Activated naive CD8-positive, alpha-beta T cell treated with anti-CD3 and anti-CD28 coated beads, Interleukin-2, amount 10 ng/mL, durations not matched to agents 7 days and 5 days (primary cell): ENCODE data around the gene CLCN1. TPM values are rescaled to one million over a fixed set of nuclear protein-coding genes. Genes with fewer than 3 reads are reported as not detected.

Source experiments
- ATAC-seq: fragments of 150-1000 bp; cut with Tn5 transposase; one replicate; pipeline ENCODE4 v1.10.0; 2021; ENCODE audit warnings: low read depth, moderate library complexity
- POLR2A ChIA-PET: fragments of 350-600 bp; sonication (Branson Sonifier 250); formaldehyde crosslinking; loops from one replicate; lab custom pipeline; 2021; ENCODE audit warnings: antibody characterized with exemption; lab: Charles Lee
- DNase-seq: peaks from one replicate; pipeline ENCODE4 v3.0.0; 2021
- H3K27ac Mint-ChIP-seq: one replicate; pipeline ENCODE4 v1.8.0; 2022; ENCODE audit warnings: mild to moderate bottlenecking, mixed read lengths
- H3K27me3 Mint-ChIP-seq: one replicate; pipeline ENCODE4 v1.8.0; 2022; ENCODE audit warnings: mild to moderate bottlenecking, moderate library complexity, mixed read lengths
- H3K36me3 Mint-ChIP-seq: one replicate; pipeline ENCODE4 v1.8.0; 2021; ENCODE audit warnings: mild to moderate bottlenecking, mixed read lengths
- H3K4me1 Mint-ChIP-seq: one replicate; pipeline ENCODE4 v1.8.0; 2021; ENCODE audit warnings: mixed read lengths
- H3K4me3 Mint-ChIP-seq: one replicate; pipeline ENCODE4 v1.8.0; 2022; ENCODE audit warnings: mild to moderate bottlenecking, moderate library complexity, mixed read lengths
- H3K9me3 Mint-ChIP-seq: one replicate; pipeline ENCODE4 v1.8.0; 2021; ENCODE audit warnings: mixed read lengths
- total RNA-seq, 2 experiments: library from RNA; stranded (reverse); gene quantifications; one replicate each; pipeline ENCODE4 v1.2.3, GENCODE V29; 2021

CLCN1 gene
- total RNA-seq, 2 experiments from 2014 or later: 0.08 TPM; not detected in 1

DNA sequence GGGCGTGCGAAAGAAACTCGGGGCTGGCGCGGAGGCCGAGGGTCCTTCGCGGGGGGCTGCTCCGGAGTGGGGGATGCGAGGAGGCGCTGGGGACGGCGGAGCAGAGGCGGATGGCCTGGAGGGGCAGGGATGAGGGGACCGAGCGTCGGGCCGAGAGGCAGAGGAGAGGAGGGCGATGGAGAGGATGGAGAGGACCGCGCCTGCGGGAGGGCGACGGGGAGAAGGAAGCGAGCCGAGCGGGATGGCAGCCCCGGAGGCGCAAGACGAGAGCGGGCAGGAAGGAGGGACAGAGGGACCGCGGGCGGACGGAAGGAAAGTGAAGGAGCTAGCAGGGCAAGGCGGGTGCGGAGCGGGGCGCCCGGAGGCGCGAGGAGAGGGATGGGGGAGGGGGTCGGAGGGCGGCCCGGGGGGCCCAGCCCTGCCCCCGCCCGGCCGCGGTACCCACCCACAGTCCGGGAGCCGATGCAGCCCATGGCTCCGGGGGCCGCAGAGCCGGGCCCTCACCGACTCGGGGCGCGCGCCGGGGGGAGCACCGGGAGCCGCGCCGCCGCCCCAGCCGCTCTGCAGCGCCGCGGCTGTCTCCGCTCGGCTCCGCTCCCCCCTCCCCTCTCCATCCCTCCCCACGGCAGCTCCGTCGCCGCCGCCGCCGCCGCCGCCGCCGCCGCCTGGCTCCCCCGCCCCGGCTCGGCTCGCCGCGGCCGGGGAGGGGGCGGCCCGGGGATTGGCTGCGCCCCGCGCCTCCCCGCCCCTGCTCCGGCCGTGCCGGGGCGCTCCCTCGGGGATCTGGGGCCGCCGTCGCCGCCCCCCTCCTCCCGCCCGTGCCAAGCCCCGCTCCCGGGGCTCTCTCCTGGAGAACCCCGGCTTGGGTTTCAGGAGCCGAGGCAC, 46.5 kb downstream of the CLCN1 start, which contains the start of gene FAM131B:
Gene FAM131B (minus strand): TSS at position 583 of the 885 bp plus-strand sequence. CDS start 110 bp downstream, at position 473.
- H3K27me3 Mint-ChIP-seq: peaks cover 58% of the 10 kb centered on the region
- peak; percentile 69 for ATAC-seq
- H3K36me3 Mint-ChIP-seq: no peaks in the 10 kb centered on the region
- H3K4me1 Mint-ChIP-seq: peaks cover 2% of the 10 kb centered on the region
- DNase-seq: peak; percentile 60
- no peaks in the 10 kb centered on the region for H3K9me3 Mint-ChIP-seq
- peak within 1 kb of the TSS; percentile 75 for H3K27ac Mint-ChIP-seq
- POLR2A ChIA-PET: interaction anchor here (0.5 to 1.6 kb wide), 3 partner anchors 13 to 53 kb away, joined by 4 to 6 read pairs (median 4); no protein-coding TSS in a partner anchor
- H3K4me3 Mint-ChIP-seq: peak within 1 kb of the TSS; percentile 90

DNA sequence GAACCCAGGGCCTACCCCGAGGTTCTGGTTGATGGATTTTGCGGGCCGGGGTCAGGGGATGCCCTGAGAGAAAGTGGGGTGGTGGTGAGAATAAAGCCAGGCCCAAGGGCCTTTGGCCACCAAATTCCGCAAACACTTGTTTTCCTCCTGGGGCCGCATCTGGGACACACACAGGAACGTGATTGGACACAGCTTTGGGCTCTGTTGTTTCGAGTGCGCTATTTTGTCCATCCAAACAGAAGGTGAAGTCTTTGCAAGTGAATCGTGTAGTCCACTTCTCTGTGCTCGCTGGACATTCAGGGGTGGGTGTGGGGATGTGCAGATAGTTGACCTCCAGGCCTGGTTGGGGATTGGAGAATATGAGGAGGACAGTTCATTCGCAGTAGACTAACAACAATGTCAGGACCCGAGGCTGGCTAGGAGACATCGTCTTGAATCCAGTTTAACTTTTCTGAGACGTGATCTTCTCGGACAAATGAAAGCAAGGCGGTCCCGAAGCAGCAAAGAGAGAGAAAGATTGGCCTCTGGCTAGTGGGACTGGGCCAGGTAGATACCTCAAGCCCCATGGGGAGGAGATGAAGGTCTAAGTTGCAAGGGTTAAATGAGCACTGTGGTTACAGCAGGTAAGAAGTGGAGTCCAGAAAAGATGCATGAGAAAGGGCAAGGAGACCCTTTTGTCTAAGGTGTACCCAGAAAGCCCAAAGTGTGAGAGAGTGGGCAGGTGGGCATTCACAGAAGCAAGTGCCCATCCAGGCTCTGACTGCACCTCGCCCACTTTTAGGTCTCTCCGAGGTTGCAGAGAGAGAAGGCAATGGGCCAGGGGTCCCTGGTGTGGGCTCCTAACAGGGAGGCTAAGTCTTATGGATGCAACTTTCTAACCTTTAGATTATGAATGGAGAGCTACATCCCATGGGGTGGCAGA, 47.4 kb downstream of the CLCN1 start:
- no peak for ATAC-seq
- H3K27me3 Mint-ChIP-seq: peaks cover 59% of the 10 kb centered on the region
- H3K36me3 Mint-ChIP-seq: no peaks in the 10 kb centered on the region
- H3K4me1 Mint-ChIP-seq: peaks cover 2% of the 10 kb centered on the region
- H3K9me3 Mint-ChIP-seq: no peaks in the 10 kb centered on the region
- peak overlapping the region; percentile 35 for H3K4me3 Mint-ChIP-seq
- no peak for DNase-seq
- no peak overlapping the region for H3K27ac Mint-ChIP-seq
- POLR2A ChIA-PET: interaction anchor here (0.5 to 1.6 kb wide), 2 partner anchors 17 to 54 kb away, joined by 4 to 6 read pairs; no protein-coding TSS in a partner anchor

DNA sequence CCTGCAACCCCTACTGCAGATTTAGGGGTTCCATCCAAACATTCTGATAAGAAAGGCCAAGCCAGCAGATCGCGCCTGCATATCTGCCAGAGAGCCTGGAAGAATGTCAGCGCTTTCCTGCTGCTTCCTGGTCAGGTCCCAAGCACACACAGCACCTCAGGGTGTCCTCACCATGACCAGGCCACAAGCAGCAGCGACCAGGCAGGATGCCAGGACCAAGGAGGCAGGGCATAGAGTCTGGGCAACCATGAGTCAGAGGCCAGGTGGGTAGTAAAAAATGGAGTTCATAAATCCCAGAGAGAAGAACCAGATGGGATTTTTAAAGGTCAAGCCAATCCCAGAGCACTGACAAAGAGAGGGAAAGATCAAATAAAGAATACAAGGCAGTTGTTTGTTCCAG, 52.1 kb downstream of the CLCN1 start:
- H3K9me3 Mint-ChIP-seq: no peaks in the 10 kb centered on the region

DNA sequence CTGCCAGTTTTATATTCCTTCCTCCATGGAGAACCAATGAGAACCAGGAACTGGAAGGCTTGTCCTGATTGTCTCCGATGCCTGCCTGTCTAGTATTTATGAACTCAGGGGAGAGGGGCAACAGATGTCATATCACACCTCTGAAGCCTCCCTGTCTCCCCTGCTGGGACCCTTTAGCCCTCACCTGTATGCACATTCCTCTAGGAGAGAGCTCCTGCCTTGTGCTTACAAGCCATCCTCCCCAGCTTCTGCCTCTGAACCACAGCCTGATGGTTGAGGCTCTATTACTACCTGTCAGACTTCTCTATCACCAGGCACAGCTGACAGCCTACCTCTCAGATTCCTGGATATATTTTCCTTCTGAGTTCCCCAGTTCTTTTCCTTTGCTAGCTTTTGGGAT, 52.5 kb downstream of the CLCN1 start:
- H3K27ac Mint-ChIP-seq: no peak overlapping the region
- H3K4me3 Mint-ChIP-seq: no peak overlapping the region
- H3K36me3 Mint-ChIP-seq: no peaks in the 10 kb centered on the region
- peaks cover 13% of the 10 kb centered on the region for H3K4me1 Mint-ChIP-seq
- peaks cover 33% of the 10 kb centered on the region for H3K27me3 Mint-ChIP-seq
- no peaks in the 10 kb centered on the region for H3K9me3 Mint-ChIP-seq
- ATAC-seq (no peak), DNase-seq (no peak)
- POLR2A ChIA-PET: interaction anchor here (1.3 to 2.0 kb wide), 2 partner anchors 11 to 58 kb away, joined by 4 to 7 read pairs; no protein-coding TSS in a partner anchor

More for the DNA sequence above, 52.1 kb downstream of the CLCN1 start:
- H3K27ac Mint-ChIP-seq: no peak overlapping the region
- DNase-seq: no peak
- peaks cover 37% of the 10 kb centered on the region for H3K27me3 Mint-ChIP-seq
- no peak for ATAC-seq
- no peak overlapping the region for H3K4me3 Mint-ChIP-seq
- POLR2A ChIA-PET: interaction anchor here (1.3 kb wide), 1 partner anchor 57 kb away, joined by 4 read pairs; no protein-coding TSS in a partner anchor
- H3K4me1 Mint-ChIP-seq: peaks cover 10% of the 10 kb centered on the region
- no peaks in the 10 kb centered on the region for H3K36me3 Mint-ChIP-seq

DNA sequence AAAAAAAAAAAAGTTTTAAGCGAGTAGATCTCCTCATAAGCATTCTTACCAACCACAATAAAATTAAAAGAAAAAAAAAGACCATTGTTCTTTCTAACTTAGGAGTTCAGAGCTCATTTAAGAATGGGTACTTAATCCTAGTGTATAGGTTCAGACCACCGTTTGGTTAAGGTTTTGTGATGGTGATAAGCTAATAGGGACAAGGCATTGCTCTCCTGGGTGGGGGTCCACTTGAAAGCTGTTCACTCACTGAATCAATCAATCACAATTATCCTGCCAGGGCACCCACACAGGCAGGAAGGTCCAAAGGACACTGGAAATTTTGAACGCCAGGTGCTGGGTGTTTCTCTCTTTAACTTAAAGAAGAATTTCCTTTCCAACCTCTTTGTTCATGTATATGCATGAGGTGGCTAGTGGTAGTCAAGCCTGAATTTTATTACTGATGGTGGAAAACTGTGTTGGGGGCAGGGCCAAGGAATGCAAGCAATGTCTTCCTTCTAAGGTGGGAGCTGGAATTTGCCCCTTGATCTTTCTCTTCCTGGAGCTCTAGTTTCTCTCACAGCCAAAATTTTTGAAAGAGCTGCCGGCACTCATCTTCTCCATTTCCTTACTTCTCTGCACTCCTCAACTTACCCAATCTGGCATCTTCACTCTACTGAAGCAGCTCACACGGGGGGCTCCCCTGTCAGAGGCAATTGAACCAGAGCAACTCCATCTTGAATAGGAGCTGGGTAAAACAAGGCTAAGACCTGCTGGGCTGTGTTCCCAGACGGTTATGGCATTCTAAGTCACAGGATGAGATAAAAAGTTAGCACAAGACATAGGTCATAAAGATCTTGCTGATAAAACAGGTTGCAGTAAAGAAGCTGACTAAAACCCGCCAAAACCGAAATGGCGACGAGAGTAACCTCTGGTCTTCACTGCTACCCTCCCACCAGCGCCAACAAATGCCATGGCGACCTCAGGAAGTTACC, 54.1 kb downstream of the CLCN1 start:
- Mint-ChIP-seq H3K9me3 (no peaks in the 10 kb centered on the region), H3K4me1 (peaks cover 25% of the 10 kb centered on the region), H3K27me3 (peaks cover 17% of the 10 kb centered on the region), H3K4me3 (no peak overlapping the region), H3K27ac (peak overlapping the region; percentile 9), H3K36me3 (no peaks in the 10 kb centered on the region)
- ATAC-seq (no peak), DNase-seq (no peak)
- POLR2A ChIA-PET: interaction anchor here (2.0 kb wide), 1 partner anchor 10 kb away, joined by 7 read pairs; no protein-coding TSS in a partner anchor

DNA sequence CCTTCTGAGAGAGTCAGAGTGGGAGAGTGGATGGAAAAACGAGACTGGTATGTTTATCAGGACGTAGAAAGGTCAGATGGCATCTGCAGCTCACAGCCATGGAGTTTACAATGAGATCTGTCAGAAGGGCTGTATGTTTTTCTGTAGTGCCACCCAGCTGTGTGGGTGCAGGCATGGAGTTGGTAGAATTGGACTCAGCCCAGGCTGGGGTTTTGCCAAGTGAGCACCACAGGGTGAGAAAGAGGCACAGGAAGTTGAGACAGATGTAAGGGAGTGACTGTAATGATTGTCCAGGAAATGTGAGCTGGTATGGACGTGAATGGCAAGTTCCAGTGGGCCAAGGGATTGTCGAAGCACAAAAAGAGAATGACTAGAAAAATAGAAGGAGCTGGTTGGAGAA, 56.2 kb downstream of the CLCN1 start:
- peak overlapping the region; percentile 37 for H3K4me3 Mint-ChIP-seq
- DNase-seq (no peak), ATAC-seq (peak; percentile 58)
- peak overlapping the region; percentile 65 for H3K27ac Mint-ChIP-seq
- POLR2A ChIA-PET: interaction anchor here (0.8 to 2.3 kb wide), 4 partner anchors 10 to 19 kb away, joined by 3 to 5 read pairs (median 4); no protein-coding TSS in a partner anchor
- no peaks in the 10 kb centered on the region for H3K9me3 Mint-ChIP-seq
- peaks cover 5% of the 10 kb centered on the region for H3K27me3 Mint-ChIP-seq
- H3K4me1 Mint-ChIP-seq: peaks cover 44% of the 10 kb centered on the region
- H3K36me3 Mint-ChIP-seq: no peaks in the 10 kb centered on the region

DNA sequence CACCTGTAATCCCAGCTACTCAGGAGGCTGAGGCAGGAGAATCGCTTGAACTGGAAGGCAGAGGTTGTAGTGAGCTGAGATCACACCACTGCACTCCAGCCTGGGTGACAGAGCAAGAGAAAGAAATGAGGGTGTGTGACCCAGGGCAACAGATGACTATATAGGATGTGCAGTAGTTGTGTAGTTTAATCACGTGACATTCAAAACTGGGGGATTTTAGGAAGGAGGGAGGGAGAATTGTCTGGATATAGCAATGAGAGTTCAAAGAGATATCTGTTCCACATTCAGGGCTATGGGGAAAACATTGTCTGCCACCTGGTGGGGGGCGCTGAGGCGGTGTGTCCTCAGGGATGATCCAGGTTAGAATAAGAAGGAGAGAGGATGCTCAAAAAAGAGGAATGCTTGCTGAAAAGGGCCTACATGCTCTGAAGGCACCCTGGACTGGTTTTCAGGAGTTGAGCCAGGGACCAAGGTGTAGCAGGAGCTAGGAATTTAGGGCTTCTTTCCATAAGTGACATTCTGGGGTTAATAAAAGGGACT, 57.4 kb downstream of the CLCN1 start:
- H3K36me3 Mint-ChIP-seq: no peaks in the 10 kb centered on the region
- H3K4me3 Mint-ChIP-seq: no peak overlapping the region
- POLR2A ChIA-PET: interaction anchor here (1.0 to 2.3 kb wide), 3 partner anchors 8 to 18 kb away, joined by 4 to 5 read pairs (median 4); no protein-coding TSS in a partner anchor
- DNase-seq: no peak
- H3K4me1 Mint-ChIP-seq: peaks cover 52% of the 10 kb centered on the region
- H3K27ac Mint-ChIP-seq: peak overlapping the region; percentile 23
- H3K9me3 Mint-ChIP-seq: no peaks in the 10 kb centered on the region
- no peaks in the 10 kb centered on the region for H3K27me3 Mint-ChIP-seq
- ATAC-seq: no peak

DNA sequence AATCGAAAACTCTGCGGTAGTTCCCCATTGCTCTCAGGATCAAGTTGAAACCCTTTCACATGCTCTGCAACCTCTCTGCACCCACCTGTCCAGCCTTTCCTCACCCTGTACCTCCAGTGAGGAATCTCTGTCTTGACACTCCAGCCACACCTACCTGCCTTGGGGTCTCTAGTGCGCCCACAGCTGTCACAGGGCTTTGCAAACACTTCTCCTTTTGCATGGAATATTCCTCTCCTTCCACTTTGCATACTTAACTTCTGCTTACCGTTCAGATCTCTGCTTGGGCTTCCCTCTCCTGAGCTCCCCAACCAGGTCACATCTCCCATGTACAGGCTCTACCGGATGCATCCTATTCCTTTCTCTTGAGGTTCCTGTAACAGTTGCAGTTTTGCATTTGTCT, 58.6 kb downstream of the CLCN1 start:
- ATAC-seq (no peak), DNase-seq (no peak)
- H3K4me1 Mint-ChIP-seq: peaks cover 63% of the 10 kb centered on the region
- no peaks in the 10 kb centered on the region for H3K27me3 Mint-ChIP-seq
- H3K36me3 Mint-ChIP-seq: no peaks in the 10 kb centered on the region
- H3K27ac Mint-ChIP-seq: peak overlapping the region; percentile 90
- no peaks in the 10 kb centered on the region for H3K9me3 Mint-ChIP-seq
- POLR2A ChIA-PET: interaction anchor here (0.7 to 1.9 kb wide), 6 partner anchors 9 to 111 kb away, joined by 3 to 11 read pairs (median 8); partner anchors contain the start of genes CASP2 and GSTK1
- H3K4me3 Mint-ChIP-seq: no peak overlapping the region

DNA sequence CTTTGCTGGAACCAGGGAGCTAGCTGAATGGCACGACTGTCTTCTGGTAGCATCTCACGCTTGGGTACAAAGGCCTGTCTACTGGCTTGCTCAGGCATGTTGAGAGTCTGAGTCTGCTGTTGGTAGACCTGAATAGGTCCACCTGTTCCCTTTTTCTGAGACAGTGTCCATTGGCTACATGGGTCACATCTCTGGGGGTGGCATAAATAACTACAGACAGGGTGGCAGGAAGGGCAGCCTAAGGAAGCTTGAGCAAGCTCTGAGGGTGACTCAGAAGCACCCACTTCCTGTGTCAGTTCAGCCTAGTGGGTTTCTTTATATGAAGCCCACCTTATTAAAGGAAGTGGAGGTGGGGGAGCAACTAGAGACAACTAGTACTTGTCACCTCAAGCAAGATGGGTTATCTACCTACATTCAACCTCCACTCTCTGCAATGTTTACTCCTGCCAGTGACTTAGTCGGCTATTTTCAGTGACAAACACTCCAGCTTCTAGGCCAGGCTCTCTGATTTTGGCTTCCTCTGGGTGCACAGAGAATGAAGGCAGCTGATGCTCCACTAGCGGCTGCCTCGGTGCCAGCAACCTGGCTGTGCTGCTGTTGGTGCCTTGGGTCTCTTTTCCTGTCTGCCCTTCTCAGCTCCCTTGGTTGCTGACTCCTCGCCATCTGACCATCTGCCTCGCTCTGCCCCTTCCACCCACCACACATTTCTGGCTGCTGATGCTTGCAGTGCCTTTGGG, 59.6 kb downstream of the CLCN1 start:
- Mint-ChIP-seq H3K9me3 (no peaks in the 10 kb centered on the region), H3K27ac (peak overlapping the region; percentile 90), H3K4me1 (peaks cover 66% of the 10 kb centered on the region), H3K36me3 (no peaks in the 10 kb centered on the region), H3K27me3 (no peaks in the 10 kb centered on the region), H3K4me3 (peak overlapping the region; percentile 48)
- peak; percentile 55 for DNase-seq
- POLR2A ChIA-PET: interaction anchor here (0.5 to 1.9 kb wide), 16 partner anchors 9 to 135 kb away, joined by 3 to 11 read pairs (median 4); partner anchors contain the start of genes CASP2, FAM131B and GSTK1
- peak; percentile 59 for ATAC-seq

DNA sequence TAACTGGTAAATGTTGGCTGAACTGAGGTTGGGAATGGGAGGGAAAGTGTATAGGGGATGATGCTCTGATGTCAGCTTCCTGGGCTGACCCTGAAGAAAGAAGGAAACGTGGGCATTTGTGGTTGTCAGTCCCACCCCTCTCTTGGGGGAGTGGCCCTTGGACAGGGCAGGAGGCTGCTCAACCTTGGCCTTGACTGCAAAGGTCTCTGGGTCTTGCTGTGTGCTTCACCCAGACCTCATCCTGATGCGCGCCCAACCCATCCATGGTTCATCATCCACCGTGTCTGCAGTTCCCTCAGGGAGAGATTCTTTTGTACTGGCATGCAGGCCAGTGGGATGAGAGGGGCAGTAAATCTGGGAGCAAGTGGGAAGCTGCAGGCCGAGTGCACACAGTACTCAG, 60.5 kb downstream of the CLCN1 start:
- POLR2A ChIA-PET: interaction anchor here (0.5 to 1.7 kb wide), 6 partner anchors 14 to 136 kb away, joined by 3 to 9 read pairs (median 3); partner anchors contain the start of genes CASP2 and GSTK1
- Mint-ChIP-seq H3K27me3 (no peaks in the 10 kb centered on the region), H3K36me3 (no peaks in the 10 kb centered on the region), H3K4me1 (peaks cover 64% of the 10 kb centered on the region), H3K4me3 (peak overlapping the region; percentile 7), H3K9me3 (no peaks in the 10 kb centered on the region), H3K27ac (peak overlapping the region; percentile 90)
- no peak for DNase-seq
- ATAC-seq: no peak
